ENCODE data around the gene RBM27.

Gene RBM27

GRCh38 chr5:146205499-146206202 is 2.2 kb downstream of the RBM27 start:
- H3K27ac ChIP-seq (ENCODE audit: low read length, poor library complexity, severe bottlenecking), result no peak overlapping the region

DNA sequence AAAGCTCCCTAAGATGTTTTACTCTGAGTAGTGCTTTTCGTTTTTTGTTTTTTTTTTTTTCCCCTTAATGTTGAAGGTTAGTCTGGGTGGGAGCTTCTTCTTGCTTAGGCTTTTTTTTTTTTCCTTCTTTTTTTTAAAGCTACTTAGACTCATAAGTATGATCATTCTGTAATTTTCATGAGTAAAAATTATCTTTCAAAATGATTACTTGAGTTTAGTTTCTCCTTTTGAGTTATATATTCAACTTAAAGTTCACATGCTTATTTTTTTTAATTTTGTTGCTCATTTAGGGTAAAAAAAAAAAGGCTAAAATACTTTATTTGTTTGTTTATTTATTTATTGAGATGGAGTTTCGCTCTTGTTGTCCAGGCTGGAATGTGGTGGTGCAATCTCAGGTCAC is 2.9 kb downstream of the RBM27 start:
- WGBS, result 91% methylated on average over 1 of the region's 2 CpGs
- no peak overlapping the region for H3K4me3 ChIP-seq (ENCODE audit: insufficient read depth in 1 of 2, low read depth in 1 of 2, low read length in 2 of 2)
- peaks cover 8% of the 10 kb centered on the region for H3K4me1 ChIP-seq (ENCODE audit: control insufficient read depth, insufficient read depth, low read depth, low read length)
- DNase-seq, result no peak
- H3K4me2 ChIP-seq (ENCODE audit: low read length, poor library complexity, severe bottlenecking), result no peak overlapping the region
- no peak overlapping the region for H3K14ac ChIP-seq (ENCODE audit: low read length in 2 of 2)
- no peak overlapping the region for H3K4ac ChIP-seq (ENCODE audit: low read depth in 1 of 2, low read length in 2 of 2)
- no peak overlapping the region for H3K27ac ChIP-seq (ENCODE audit: low read length, poor library complexity, severe bottlenecking)
- H3K9me3 ChIP-seq (ENCODE audit: control insufficient read depth, low read length), result no peaks in the 10 kb centered on the region
- H2AK5ac ChIP-seq (ENCODE audit: low read length, severe bottlenecking), result no peak overlapping the region
- peak overlapping the region; percentile 49 for H3K9ac ChIP-seq (ENCODE audit: low read length)
- H4K91ac ChIP-seq (ENCODE audit: low read length), result no peak overlapping the region
- no peaks in the 10 kb centered on the region for H3K36me3 ChIP-seq (ENCODE audit: control insufficient read depth in 1 of 2, insufficient read depth in 2 of 2, low read depth in 1 of 2, low read length in 2 of 2)
- H2BK12ac ChIP-seq (ENCODE audit: low read length in 2 of 2), result no peak overlapping the region
- no peak overlapping the region for H2BK5ac ChIP-seq (ENCODE audit: low read depth, low read length, poor library complexity, severe bottlenecking)
- no peak overlapping the region for H4K8ac ChIP-seq (ENCODE audit: low read length)
- H3K27me3 ChIP-seq (ENCODE audit: control insufficient read depth in 1 of 2, insufficient read depth in 1 of 2, low read length in 2 of 2), result no peaks in the 10 kb centered on the region
- no peaks in the 10 kb centered on the region for H3K79me1 ChIP-seq (replicated peaks; ENCODE audit: low read length, poor library complexity, severe bottlenecking)
- H3K23ac ChIP-seq (ENCODE audit: low read length in 2 of 2), result no peak overlapping the region
- no peak overlapping the region for H3K18ac ChIP-seq (ENCODE audit: low read depth in 1 of 2, low read length in 2 of 2)
- H2AFZ ChIP-seq (ENCODE audit: low read depth, low read length), result no peak overlapping the region
- H2BK120ac ChIP-seq (ENCODE audit: low read depth, low read length), result no peak overlapping the region
- H2BK15ac ChIP-seq (ENCODE audit: low read depth, poor library complexity, severe bottlenecking), result no peak overlapping the region

More at GRCh38 chr5:146205499-146206202, 2.2 kb downstream of the RBM27 start:
- H3K9ac ChIP-seq (ENCODE audit: low read length), result peak overlapping the region; percentile 49
- no peak overlapping the region for H3K23ac ChIP-seq (ENCODE audit: low read length in 2 of 2)
- H2AFZ ChIP-seq (ENCODE audit: low read depth, low read length), result no peak overlapping the region
- H3K79me1 ChIP-seq (replicated peaks; ENCODE audit: low read length, poor library complexity, severe bottlenecking), result no peaks in the 10 kb centered on the region
- H3K36me3 ChIP-seq (ENCODE audit: control insufficient read depth in 1 of 2, insufficient read depth in 2 of 2, low read depth in 1 of 2, low read length in 2 of 2), result no peaks in the 10 kb centered on the region
- no peaks in the 10 kb centered on the region for H3K27me3 ChIP-seq (ENCODE audit: control insufficient read depth in 1 of 2, insufficient read depth in 1 of 2, low read length in 2 of 2)
- H3K18ac ChIP-seq (ENCODE audit: low read depth in 1 of 2, low read length in 2 of 2), result no peak overlapping the region
- H2BK12ac ChIP-seq (ENCODE audit: low read length in 2 of 2), result no peak overlapping the region
- no peak overlapping the region for H2BK5ac ChIP-seq (ENCODE audit: low read depth, low read length, poor library complexity, severe bottlenecking)
- peak overlapping the region in 1 of 2 experiments; percentile 85 for H3K4me3 ChIP-seq (ENCODE audit: insufficient read depth in 1 of 2, low read depth in 1 of 2, low read length in 2 of 2)
- no peak overlapping the region for H4K8ac ChIP-seq (ENCODE audit: low read length)
- no peak overlapping the region for H3K4ac ChIP-seq (ENCODE audit: low read depth in 1 of 2, low read length in 2 of 2)
- no peak overlapping the region for H2BK120ac ChIP-seq (ENCODE audit: low read depth, low read length)
- WGBS, result 97% methylated on average over 10 of the region's 11 CpGs
- no peak overlapping the region for H2BK15ac ChIP-seq (ENCODE audit: low read depth, poor library complexity, severe bottlenecking)
- H2AK5ac ChIP-seq (ENCODE audit: low read length, severe bottlenecking), result no peak overlapping the region
- no peak overlapping the region for H3K4me2 ChIP-seq (ENCODE audit: low read length, poor library complexity, severe bottlenecking)
- no peaks in the 10 kb centered on the region for H3K9me3 ChIP-seq (ENCODE audit: control insufficient read depth, low read length)
- no peak overlapping the region for H3K14ac ChIP-seq (ENCODE audit: low read length in 2 of 2)
- peaks cover 8% of the 10 kb centered on the region for H3K4me1 ChIP-seq (ENCODE audit: control insufficient read depth, insufficient read depth, low read depth, low read length)
- no peak for DNase-seq
- no peak overlapping the region for H4K91ac ChIP-seq (ENCODE audit: low read length)

DNA sequence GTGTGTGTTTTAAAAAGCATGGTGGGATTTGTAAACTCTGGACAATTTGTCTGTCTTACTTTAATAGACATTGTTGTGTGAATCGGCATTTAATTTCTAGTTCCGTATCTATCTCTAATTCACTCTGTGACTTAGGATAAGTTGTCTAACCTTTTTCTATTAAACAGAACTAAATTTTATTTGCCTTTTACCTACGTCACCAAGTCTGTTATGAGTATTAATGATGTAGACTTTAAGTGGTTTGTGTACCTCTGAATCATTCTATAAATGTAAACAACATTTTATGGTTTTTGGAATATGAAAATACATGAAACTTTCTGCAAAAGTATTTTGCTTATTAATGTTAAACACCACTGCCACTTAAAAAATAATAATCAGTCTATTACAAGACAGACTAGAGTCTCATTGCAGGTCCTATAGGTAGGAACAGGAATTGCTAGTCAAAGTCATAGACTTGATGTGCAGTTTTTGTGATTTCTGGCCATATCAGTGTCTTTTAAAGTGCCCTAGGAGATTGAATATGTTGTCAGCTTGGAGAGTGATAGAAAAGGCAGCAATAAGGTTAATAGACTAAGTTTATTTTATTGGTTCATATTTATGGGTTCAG is 5.6 kb downstream of the RBM27 start:
- no peak overlapping the region for H3K4ac ChIP-seq (ENCODE audit: low read depth in 1 of 2, low read length in 2 of 2)
- no CpG with 5 or more reads among the region's 3 CpGs for WGBS
- no peak overlapping the region for H3K27ac ChIP-seq (ENCODE audit: low read length, poor library complexity, severe bottlenecking)

DNA sequence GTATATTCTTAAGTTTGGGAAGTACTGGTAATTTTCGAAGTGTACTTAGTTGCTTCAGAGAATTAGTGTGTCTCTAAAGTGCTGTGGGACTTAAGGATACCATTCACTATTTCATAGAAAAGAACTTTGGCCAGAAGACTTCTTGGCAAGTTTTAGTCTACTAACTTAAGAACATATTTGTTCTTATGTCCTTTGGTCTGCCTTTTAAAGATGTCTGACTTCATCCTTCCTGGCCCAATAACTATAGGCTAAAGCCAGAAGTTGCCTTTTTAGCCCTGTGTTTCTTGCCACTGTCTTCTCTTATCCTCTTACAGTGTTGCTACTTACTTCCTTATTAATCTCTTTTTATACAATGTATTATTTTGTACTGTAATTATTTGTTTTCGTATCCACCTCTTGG is 6.3 kb downstream of the RBM27 start:
- Histone ChIP-seq H3K36me3 (ENCODE audit: control insufficient read depth in 1 of 2, insufficient read depth in 2 of 2, low read depth in 1 of 2, low read length in 2 of 2) (no peaks in the 10 kb centered on the region), H3K4me1 (ENCODE audit: control insufficient read depth, insufficient read depth, low read depth, low read length) (peaks cover 6% of the 10 kb centered on the region), H2BK5ac (ENCODE audit: low read depth, low read length, poor library complexity, severe bottlenecking) (no peak overlapping the region), H3K27me3 (ENCODE audit: control insufficient read depth in 1 of 2, insufficient read depth in 1 of 2, low read length in 2 of 2) (no peaks in the 10 kb centered on the region), H3K4me2 (ENCODE audit: low read length, poor library complexity, severe bottlenecking) (no peak overlapping the region), H4K8ac (ENCODE audit: low read length) (no peak overlapping the region), H3K9me3 (ENCODE audit: control insufficient read depth, low read length) (no peaks in the 10 kb centered on the region), H2BK12ac (ENCODE audit: low read length in 2 of 2) (no peak overlapping the region), H3K14ac (ENCODE audit: low read length in 2 of 2) (no peak overlapping the region), H3K9ac (ENCODE audit: low read length) (no peak overlapping the region), H2BK15ac (ENCODE audit: low read depth, poor library complexity, severe bottlenecking) (no peak overlapping the region), H2AFZ (ENCODE audit: low read depth, low read length) (no peak overlapping the region), H2AK5ac (ENCODE audit: low read length, severe bottlenecking) (no peak overlapping the region), H3K4me3 (ENCODE audit: insufficient read depth in 1 of 2, low read depth in 1 of 2, low read length in 2 of 2) (no peak overlapping the region), H3K27ac (ENCODE audit: low read length, poor library complexity, severe bottlenecking) (no peak overlapping the region), H3K23ac (ENCODE audit: low read length in 2 of 2) (no peak overlapping the region), H3K4ac (ENCODE audit: low read depth in 1 of 2, low read length in 2 of 2) (no peak overlapping the region), H4K91ac (ENCODE audit: low read length) (no peak overlapping the region), H3K79me1 (replicated peaks; ENCODE audit: low read length, poor library complexity, severe bottlenecking) (no peaks in the 10 kb centered on the region), H2BK120ac (ENCODE audit: low read depth, low read length) (no peak overlapping the region), H3K18ac (ENCODE audit: low read depth in 1 of 2, low read length in 2 of 2) (no peak overlapping the region)
- no CpG with 5 or more reads among the region's 2 CpGs for WGBS
- DNase-seq, result no peak

More for the DNA sequence above, 5.6 kb downstream of the RBM27 start:
- peaks cover 6% of the 10 kb centered on the region for H3K4me1 ChIP-seq (ENCODE audit: control insufficient read depth, insufficient read depth, low read depth, low read length)
- no peak overlapping the region for H3K18ac ChIP-seq (ENCODE audit: low read depth in 1 of 2, low read length in 2 of 2)
- H3K9me3 ChIP-seq (ENCODE audit: control insufficient read depth, low read length), result no peaks in the 10 kb centered on the region
- DNase-seq, result no peak
- no peak overlapping the region for H3K14ac ChIP-seq (ENCODE audit: low read length in 2 of 2)
- no peak overlapping the region for H4K8ac ChIP-seq (ENCODE audit: low read length)
- H3K27me3 ChIP-seq (ENCODE audit: control insufficient read depth in 1 of 2, insufficient read depth in 1 of 2, low read length in 2 of 2), result no peaks in the 10 kb centered on the region
- no peak overlapping the region for H3K4me2 ChIP-seq (ENCODE audit: low read length, poor library complexity, severe bottlenecking)
- H2BK120ac ChIP-seq (ENCODE audit: low read depth, low read length), result no peak overlapping the region
- H2AK5ac ChIP-seq (ENCODE audit: low read length, severe bottlenecking), result no peak overlapping the region
- no peak overlapping the region for H3K9ac ChIP-seq (ENCODE audit: low read length)
- H3K4me3 ChIP-seq (ENCODE audit: insufficient read depth in 1 of 2, low read depth in 1 of 2, low read length in 2 of 2), result no peak overlapping the region
- no peaks in the 10 kb centered on the region for H3K79me1 ChIP-seq (replicated peaks; ENCODE audit: low read length, poor library complexity, severe bottlenecking)
- H3K36me3 ChIP-seq (ENCODE audit: control insufficient read depth in 1 of 2, insufficient read depth in 2 of 2, low read depth in 1 of 2, low read length in 2 of 2), result no peaks in the 10 kb centered on the region
- no peak overlapping the region for H2BK5ac ChIP-seq (ENCODE audit: low read depth, low read length, poor library complexity, severe bottlenecking)
- H2BK12ac ChIP-seq (ENCODE audit: low read length in 2 of 2), result no peak overlapping the region
- no peak overlapping the region for H4K91ac ChIP-seq (ENCODE audit: low read length)
- no peak overlapping the region for H3K23ac ChIP-seq (ENCODE audit: low read length in 2 of 2)
- H2BK15ac ChIP-seq (ENCODE audit: low read depth, poor library complexity, severe bottlenecking), result no peak overlapping the region
- no peak overlapping the region for H2AFZ ChIP-seq (ENCODE audit: low read depth, low read length)
